A549 (cell line): ENCODE results near the gene C2orf49.

Source experiments
- BHLHE40 ChIP-seq: IDR thresholded peaks from 2 replicates; pipeline ENCODE4 v1.6.1; 2012; ENCODE audit warnings: low read depth, low read length, inconsistent platforms
- FOSL2 ChIP-seq, 2 experiments: fragments of 450-650 bp in 1 of 2; fragments of >200 bp in 1 of 2; sonication (Bioruptor Twin) in 1 of 2; formaldehyde crosslinking; IDR thresholded peaks; 2 replicates each; pipeline versions ENCODE4 v1.5.0 to v1.6.1; 2016 to 2020; ENCODE audit warnings: mild to moderate bottlenecking in 1 of 2, moderate library complexity in 1 of 2
- KDM5A ChIP-seq: fragments of 200-600 bp; sonication (generic); IDR thresholded peaks from 2 replicates; pipeline ENCODE4 v1.6.1; 2016; ENCODE audit warnings: antibody characterized with exemption, mild to moderate bottlenecking
- MAFK ChIP-seq: fragments of 450-650 bp; IDR thresholded peaks from 2 replicates; pipeline ENCODE4 v1.6.1; 2014; ENCODE audit not compliant: partially characterized antibody
- MAZ ChIP-seq: fragments of 150-350 bp; IDR thresholded peaks from 2 replicates; pipeline ENCODE4 v1.6.1; 2014; ENCODE audit warnings: antibody characterized with exemption, low read depth, low read length, borderline replicate concordance
- POLR2AphosphoS2 ChIP-seq: conservative IDR thresholded peaks from 2 replicates; pipeline ENCODE4 v1.6.1; 2012; ENCODE audit warnings: low read length, improper control_type of control experiment, inconsistent platforms
- ZFP36 ChIP-seq: fragments of 450-650 bp; IDR thresholded peaks from 2 replicates; pipeline ENCODE4 v1.6.1; 2014; ENCODE audit warnings: borderline replicate concordance; ENCODE audit not compliant: partially characterized antibody
- TF ChIP-seq, protein P1 (sequence below): fragments of >200 bp; sonication (Bioruptor Twin); formaldehyde crosslinking; IDR thresholded peaks from 3 replicates; pipeline ENCODE4 v1.5.1; 2016
- TF ChIP-seq, protein P2 (sequence below): fragments of 450-650 bp; IDR thresholded peaks from 2 replicates; pipeline ENCODE4 v1.6.1; 2014; ENCODE audit warnings: antibody characterized with exemption
- TF ChIP-seq, protein P3 (sequence below): IDR thresholded peaks from 2 replicates; pipeline ENCODE4 v1.6.1; 2012
- TF ChIP-seq, protein P4 (sequence below): fragments of 200-600 bp; sonication (generic); IDR thresholded peaks from 2 replicates; pipeline ENCODE4 v1.6.1; 2016; ENCODE audit warnings: antibody characterized with exemption, mild to moderate bottlenecking, moderate library complexity

DNA sequence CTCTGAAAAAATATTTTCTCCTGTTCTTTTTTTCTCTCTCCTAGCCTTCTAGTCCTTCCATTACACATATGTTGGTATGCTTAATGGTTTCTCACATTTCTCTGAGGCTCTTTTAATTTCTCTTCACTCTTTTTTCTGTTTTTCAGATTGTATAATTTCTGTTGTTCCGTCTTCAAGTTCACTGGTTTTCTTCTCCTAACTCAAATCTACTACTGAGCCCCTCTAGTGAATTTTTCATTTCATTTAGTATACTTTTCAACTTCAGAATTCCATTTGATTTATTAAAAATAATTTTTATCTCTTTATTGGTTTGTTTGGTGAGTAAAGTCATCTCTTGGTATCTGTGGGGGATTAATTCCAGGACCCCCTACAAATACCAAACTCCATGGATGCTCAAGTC, 19.8 kb downstream of the C2orf49 start:
- TF ChIP-seq ZFP36 (no peak), BHLHE40 (no peak), MAZ (no peak), FOSL2 (IDR thresholded peaks at IDR 0.05) (no peak), FOSL2 (CRISPR knock-in tag; IDR thresholded peaks at IDR 0.05) (no peak), KDM5A (no peak), MAFK (no peak), POLR2AphosphoS2 (no peak)
- TF ChIP-seq, protein P1, sequence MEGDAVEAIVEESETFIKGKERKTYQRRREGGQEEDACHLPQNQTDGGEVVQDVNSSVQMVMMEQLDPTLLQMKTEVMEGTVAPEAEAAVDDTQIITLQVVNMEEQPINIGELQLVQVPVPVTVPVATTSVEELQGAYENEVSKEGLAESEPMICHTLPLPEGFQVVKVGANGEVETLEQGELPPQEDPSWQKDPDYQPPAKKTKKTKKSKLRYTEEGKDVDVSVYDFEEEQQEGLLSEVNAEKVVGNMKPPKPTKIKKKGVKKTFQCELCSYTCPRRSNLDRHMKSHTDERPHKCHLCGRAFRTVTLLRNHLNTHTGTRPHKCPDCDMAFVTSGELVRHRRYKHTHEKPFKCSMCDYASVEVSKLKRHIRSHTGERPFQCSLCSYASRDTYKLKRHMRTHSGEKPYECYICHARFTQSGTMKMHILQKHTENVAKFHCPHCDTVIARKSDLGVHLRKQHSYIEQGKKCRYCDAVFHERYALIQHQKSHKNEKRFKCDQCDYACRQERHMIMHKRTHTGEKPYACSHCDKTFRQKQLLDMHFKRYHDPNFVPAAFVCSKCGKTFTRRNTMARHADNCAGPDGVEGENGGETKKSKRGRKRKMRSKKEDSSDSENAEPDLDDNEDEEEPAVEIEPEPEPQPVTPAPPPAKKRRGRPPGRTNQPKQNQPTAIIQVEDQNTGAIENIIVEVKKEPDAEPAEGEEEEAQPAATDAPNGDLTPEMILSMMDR = no peak
- TF ChIP-seq, protein P2, sequence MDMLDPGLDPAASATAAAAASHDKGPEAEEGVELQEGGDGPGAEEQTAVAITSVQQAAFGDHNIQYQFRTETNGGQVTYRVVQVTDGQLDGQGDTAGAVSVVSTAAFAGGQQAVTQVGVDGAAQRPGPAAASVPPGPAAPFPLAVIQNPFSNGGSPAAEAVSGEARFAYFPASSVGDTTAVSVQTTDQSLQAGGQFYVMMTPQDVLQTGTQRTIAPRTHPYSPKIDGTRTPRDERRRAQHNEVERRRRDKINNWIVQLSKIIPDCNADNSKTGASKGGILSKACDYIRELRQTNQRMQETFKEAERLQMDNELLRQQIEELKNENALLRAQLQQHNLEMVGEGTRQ = no peak
- TF ChIP-seq, protein P3, sequence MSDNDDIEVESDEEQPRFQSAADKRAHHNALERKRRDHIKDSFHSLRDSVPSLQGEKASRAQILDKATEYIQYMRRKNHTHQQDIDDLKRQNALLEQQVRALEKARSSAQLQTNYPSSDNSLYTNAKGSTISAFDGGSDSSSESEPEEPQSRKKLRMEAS = no peak
- TF ChIP-seq, protein P4, sequence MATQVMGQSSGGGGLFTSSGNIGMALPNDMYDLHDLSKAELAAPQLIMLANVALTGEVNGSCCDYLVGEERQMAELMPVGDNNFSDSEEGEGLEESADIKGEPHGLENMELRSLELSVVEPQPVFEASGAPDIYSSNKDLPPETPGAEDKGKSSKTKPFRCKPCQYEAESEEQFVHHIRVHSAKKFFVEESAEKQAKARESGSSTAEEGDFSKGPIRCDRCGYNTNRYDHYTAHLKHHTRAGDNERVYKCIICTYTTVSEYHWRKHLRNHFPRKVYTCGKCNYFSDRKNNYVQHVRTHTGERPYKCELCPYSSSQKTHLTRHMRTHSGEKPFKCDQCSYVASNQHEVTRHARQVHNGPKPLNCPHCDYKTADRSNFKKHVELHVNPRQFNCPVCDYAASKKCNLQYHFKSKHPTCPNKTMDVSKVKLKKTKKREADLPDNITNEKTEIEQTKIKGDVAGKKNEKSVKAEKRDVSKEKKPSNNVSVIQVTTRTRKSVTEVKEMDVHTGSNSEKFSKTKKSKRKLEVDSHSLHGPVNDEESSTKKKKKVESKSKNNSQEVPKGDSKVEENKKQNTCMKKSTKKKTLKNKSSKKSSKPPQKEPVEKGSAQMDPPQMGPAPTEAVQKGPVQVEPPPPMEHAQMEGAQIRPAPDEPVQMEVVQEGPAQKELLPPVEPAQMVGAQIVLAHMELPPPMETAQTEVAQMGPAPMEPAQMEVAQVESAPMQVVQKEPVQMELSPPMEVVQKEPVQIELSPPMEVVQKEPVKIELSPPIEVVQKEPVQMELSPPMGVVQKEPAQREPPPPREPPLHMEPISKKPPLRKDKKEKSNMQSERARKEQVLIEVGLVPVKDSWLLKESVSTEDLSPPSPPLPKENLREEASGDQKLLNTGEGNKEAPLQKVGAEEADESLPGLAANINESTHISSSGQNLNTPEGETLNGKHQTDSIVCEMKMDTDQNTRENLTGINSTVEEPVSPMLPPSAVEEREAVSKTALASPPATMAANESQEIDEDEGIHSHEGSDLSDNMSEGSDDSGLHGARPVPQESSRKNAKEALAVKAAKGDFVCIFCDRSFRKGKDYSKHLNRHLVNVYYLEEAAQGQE = no peak
